HG02852 (cell line): Measurements from ENCODE around the gene CETP.
"Not testable (repeated sequence)": the region's sequence is repeated elsewhere in the genome, so short reads cannot be mapped to it uniquely, and the experiment has no call there.

Experiments
- ATAC-seq: cut with Tn5 transposase; IDR thresholded peaks from one replicate; pipeline ENCODE4 v1.9.1; 2021; ENCODE audit warnings: mild to moderate bottlenecking, moderate library complexity; ENCODE audit not compliant: unreplicated experiment

Gene CETP

DNA sequence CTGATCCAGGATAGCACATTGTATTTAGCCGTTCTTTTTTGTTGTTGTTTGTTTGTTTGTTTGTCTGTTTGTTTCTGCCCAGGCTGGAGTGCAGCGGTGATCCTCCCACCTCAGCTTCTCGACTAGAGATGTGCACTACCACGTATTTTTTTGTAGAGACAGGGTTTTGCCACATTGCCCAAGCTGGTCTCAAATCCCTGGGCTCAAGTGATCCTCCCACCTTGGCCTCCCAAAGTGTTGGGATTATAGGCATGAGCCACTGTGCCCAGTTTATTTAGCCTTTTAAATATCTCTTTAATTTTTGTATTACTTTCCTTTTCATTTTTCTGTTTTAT, 18.4 kb downstream of the CETP start:
- no peak for ATAC-seq

DNA sequence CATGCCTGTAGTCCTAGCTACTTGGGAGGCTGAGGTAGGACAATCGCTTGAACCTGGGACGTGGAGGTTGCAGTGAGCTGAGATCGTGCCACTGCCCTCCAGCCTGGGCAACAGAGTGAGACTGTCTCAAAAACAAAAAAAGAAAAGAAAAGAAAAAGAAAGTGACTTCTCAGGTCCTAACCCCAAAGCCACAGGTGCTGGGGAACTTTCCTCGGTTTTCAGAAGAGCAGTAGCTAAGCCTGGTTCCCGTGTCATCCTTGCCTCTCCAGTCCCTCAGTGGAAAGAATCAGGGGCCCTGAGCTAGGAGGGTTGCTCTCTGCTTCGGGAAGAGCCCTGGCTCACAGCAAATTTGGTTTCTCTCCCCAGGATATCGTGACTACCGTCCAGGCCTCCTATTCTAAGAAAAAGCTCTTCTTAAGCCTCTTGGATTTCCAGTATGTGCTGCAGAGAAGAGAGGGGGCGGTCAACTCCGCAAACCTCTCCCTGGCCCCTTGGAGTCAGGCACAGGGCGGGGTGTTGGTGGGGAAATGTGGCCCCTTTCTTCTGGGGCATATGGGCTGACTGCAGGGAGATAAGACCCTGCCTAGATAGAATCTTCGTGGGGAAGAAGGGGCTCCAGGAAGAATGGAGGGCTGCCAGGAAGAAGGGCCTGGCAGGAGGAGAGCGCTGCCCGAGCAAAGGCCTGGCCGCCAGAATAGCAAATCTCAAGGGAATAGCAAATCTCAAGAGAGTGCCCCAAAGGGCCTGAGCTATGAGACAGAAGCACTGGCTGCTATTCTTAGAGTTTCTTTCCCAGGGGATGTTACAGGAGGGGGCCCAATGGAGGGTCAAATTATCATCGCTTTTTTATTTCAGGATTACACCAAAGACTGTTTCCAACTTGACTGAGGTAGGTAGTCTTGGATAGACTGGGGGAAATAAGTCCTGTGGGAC, 19.3 kb downstream of the CETP start:
- ATAC-seq, result no peak

DNA sequence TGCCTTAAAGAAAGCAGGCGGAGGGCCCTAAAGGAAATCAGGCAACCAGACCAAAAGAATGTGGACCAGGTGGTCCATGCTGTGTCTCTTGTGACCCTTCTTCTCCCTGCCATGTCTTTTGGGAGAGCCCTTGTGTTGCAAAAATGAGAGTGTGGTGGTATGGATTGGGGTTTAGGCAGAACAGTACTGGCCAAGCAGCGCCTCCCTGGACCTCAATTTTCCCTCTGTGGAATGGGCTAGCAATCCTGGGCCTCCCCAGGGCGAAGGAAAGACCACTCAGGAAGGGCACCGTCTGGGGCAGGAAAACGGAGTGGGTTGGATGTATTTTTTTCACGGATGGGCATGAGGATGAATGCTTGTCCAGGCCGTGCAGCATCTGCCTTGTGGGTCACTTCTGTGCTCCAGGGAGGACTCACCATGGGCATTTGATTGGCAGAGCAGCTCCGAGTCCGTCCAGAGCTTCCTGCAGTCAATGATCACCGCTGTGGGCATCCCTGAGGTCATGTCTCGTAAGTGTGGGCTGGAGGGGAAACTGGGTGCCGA, 20.1 kb downstream of the CETP start:
- no peak for ATAC-seq

DNA sequence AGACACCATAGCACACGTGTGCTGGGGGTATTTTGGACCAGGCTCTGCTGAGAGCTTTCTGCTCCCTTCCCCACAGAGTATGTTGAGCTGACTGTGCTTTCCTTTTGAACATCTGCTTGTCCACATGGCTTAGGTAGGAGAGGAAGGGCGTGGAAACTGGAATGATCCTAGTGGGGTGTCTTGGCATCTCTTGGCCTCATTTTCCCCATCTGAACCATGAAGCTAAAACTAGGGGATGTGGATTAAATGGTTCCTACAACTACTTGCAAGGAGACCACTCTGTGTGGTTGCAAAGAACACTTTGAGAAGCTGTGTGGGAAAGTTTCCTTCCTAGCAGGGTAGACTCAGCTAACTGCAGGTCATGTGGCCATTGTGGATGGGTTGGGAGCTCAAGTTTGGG, 20.9 kb downstream of the CETP start:
- ATAC-seq, result no peak

DNA sequence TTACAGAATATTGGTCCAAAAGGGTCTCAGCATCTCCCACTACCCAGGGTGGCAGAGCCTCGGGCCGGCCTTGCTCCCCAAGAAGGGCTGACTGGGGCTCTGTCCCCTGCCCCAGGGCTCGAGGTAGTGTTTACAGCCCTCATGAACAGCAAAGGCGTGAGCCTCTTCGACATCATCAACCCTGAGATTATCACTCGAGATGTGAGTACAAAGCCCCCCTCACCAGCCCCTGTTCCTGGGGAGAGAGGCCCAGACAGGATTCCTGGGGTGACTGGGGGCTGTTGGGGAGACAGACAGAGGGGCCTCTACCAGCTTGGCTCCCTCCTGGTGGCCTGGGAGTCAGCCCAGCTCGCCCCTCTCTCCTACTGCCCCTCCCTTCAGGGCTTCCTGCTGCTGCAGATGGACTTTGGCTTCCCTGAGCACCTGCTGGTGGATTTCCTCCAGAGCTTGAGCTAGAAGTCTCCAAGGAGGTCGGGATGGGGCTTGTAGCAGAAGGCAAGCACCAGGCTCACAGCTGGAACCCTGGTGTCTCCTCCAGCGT, 21.5 kb downstream of the CETP start:
- no peak for ATAC-seq

DNA sequence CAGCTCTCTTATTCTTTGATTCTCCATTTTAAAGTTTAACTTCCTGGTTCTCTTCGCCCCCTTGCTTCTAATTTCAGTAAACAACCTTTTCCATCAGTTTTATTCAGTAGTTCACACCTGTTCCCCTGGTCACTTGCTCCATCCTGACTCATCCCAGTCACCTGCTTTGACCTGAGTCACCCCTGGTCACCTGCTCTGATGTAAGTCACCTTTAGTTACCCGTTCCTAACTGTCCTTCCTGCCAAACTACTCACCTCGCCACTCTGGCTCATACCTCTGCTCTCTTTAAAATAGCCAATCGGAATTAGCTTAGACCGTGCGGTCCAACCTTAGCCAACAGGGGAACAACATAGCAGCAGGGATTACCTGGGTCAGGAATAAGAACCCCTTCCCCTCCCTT, 22.9 kb downstream of the CETP start:
- ATAC-seq, result no peak

DNA sequence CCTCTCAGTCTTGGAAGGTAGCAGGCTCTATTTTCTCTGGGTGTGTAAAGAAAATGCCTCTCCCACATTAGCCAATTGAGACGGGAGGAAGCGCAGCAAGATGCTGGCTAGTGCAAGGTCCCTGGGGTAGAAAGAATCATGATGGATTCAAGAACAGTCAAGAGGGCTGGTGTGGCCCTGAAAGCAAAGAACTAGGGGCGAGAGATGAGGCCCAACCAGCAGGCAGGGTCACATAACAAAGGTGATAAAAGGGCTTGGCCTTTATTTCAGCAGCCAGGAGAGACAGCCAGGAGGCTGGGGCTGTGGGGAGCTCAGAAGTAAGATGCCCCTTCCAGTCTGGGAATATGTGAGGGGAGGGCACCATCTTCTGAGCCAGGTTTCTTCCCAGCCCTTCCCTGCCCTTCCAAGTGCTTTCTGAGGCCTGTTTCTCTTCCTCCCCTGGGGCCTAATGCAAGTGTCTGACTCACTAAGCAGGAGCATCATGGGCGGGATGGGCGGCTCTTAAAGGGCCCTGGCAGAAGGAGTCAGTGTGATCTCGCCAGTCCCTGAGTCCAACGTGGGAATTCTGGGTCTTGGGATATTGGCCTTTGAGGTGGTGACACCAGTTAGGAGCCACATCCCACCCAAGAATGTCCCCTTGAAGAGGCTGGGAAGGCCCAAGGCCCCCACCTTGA, 23.7 kb downstream of the CETP start:
- no peak for ATAC-seq

DNA sequence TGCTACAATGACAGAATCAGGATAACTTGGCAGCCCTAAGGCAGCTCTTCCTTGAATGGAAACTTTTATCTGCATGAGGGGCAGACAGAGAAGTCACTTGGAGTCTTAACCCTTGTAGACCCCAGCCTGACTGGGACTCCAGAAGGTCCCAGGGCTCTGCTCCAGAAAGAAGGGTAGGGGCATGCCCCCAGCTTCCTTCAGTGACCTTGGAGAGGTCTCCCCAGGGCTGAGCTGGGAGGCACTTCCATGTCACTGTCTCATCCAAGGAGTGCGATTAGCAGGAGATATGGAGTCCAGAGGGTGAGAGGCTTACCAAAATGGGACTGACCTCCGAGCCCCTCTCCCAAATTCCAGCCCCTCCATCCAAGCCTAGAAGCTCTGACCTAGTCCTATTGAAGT, 24.2 kb downstream of the CETP start:
- ATAC-seq, result no peak

DNA sequence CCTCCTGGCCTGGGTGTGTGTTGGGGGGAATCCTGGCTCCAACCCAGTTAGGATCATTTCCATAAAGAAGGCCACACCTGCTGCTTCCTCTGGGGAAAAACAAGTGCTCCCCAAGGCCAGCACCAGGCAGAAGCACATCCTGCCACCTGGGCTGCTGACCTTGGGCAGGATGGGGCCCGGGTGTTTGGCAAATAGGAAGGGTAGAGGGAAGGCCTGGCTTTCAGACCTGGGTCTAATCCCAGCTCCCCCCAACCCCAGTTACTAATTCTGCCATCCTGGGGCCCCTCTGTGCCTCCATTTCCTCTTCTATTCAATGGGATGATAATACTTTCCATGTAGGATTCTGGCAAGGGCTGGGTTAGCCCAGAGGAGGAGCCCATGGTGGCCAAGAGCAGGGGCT, 24.6 kb downstream of the CETP start:
- no peak for ATAC-seq

DNA sequence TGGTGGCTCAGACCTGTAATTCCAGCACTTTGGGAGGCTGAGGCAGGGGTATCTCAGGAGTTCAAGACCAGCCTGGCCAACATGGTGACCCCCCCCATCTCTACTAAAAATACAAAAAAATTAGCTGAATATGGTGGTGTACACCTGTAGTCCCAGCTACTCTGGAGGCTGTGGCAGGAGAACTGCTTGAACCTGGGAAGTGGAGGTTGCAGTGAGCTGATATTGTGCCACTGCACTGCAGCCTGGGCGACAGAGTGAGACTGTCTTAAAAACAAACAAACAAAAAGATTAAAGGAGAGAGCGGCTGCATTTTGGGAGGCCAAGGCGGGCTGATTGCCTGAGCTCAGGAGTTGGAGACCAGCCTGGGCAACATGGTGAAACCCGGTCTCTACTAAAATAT, 25.2 kb downstream of the CETP start:
- ATAC-seq, result not testable (repeated sequence)

DNA sequence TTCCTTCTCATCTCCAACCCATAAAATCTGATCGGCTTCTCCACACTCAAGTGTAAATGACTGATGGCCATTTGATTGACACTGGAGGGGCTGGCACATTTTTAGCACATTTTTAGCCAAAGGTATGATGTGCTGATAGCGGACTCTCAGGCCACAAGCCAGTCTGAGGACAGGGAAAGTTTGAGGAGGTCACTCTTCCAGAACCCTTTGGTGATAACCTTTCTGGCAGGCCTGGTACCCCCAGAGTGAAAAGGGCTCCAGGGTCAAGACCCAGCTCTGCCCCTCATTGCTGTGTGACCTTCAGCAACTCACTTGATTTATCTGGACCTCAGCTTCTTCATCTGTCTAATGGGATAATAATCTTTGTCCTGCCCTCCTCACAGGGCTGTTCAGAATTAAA, 25.9 kb downstream of the CETP start:
- ATAC-seq, result no peak

DNA sequence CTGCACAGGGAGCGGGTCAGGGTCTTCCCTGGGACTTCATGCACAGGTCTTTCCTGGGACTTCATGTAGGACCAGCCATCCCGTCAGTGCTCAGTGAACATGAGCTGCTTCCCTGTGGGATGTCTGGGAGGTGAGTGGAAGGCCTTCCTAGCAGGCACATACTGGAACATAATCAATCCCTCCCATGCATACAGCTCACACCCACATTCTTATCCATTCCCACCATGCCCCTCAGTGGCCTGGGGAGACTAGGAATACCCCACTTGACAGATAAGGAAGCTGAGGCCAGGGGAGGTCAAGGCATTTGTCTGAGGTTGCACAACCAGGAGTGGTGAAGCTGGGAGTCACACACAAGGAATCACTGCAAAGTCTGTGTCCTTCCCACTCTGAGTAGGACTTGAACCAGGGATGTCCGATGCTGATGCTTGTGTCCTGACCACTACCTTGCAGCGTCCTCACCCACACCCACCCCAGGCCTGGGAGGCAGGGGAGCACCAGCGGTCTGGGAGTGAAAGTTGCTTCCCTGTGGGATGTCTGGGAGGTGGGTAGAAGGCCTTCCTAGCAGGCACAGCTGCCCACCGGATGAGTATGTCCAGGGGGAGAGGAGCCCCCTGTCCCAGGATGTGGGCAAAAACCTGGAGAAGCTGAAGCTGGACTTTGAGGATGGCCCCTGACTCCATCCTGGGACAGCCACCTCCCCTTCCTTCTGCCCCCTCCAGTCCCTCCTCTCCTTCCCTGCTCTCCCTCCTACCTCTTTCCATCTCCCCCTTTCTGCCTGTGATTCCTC, 26.6 kb downstream of the CETP start:
- ATAC-seq, result no peak

DNA sequence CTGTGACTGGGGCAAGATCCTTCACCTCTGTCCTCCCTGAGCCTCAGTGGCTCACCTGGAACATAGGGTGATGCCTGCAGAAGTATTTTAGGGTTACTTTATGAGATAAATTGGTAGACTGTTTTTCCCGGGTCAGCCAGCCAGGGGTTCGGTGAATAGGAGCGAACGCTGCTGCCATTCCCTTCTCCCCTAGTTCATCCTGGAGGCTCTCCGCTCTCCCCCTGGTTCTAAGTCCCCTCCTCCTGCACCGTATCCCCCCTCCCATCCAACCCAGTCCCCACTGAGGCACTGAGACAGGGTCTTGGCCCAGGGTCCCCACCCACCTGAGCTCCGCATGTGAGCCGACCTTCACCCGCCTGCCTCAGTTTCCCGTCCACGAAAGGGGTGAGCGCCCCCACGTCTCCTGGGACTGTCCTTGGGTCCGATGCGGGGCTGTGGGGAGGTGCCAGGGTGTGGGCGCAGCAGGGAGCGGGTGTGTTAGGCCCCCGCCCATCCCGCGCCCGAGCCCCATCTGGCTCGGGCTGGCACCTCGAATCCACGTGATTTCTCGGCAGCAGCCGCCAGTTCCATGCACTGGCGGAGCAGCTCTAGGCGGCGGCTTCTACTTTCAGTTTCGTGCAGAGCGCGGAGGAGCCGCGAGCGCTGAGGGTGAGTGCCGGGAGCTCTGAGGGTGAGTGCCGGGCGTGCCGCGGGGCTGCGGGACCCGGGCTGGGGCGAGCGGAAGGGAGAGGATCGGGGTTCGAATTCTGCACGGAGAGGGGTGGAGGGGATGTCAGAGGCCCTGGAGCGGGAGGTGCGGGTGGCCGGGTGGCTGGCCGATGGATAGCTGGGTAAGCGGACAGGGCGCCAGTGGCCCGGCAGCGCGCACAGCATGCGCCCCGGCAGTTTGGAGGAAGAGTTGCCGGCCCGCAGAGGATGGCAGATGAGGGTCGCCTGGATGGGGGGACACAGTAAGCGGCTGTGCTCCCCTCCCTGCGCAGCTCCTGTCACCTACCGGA, 27.5 kb downstream of the CETP start, which contains the start of gene NLRC5:
Gene NLRC5 (plus strand): TSS at position 610 of the 998 bp plus-strand sequence. CDS start 31,156 bp downstream, outside the sequence.
- ATAC-seq, result peak; percentile 76

DNA sequence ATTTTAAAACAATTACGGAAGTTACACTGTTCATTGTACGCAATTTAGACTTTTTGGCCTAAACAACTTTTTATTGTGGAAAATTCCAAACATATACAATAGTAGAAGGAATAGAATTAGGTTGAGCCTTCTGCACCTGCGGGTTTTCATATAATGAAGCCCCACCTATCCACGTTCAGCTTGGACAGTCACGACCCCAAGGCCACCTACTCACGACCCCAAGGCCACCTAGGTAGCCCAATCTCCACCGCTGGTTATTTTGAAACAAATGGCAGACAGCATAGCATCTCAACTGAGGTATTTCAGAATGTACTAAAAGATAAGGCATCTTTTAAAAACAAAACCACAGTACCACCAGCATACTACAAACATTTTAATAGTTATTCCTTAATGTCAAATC, 28.2 kb downstream of the CETP start:
- ATAC-seq, result no peak

DNA sequence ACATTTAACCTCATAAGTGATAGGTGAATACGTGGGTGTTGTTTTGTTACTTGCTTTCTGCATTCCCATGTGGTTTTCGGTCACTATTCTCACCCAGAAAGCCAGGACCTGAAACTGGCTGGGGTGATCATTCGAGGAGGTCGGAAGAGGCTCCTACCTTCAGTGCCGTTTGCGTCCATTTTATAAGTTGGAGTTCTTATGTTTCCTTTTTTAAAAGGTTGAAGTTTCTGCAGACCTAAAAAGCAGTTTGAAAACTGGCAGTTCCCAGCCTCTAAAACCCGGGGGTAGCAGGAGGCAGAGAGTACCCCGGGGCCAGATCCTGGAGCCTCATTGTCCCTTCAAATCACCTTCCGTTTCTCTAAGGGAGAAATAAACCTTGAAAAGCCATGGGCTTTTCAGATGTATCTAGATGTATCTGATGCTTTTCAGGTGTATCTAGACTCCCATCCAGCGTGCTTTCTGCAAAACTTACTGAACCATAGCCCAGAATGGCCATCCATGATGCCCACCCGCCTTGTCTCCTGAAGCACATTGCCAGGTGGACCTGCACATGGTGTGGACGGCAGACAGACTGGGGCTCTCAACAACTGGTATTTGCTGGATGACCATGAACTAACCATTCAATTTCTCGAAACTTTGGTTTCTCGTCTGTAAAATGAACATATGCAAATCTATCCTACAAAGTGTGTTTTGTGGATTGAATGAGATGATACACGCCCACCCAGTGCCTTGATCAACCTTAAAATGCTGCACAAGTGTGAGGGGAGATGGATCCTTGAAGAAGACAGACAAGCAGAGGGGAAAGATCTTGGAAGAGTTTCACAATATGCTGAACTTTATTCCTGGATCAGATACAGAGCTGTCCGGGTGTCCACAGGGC, 28.9 kb downstream of the CETP start:
- no peak for ATAC-seq

DNA sequence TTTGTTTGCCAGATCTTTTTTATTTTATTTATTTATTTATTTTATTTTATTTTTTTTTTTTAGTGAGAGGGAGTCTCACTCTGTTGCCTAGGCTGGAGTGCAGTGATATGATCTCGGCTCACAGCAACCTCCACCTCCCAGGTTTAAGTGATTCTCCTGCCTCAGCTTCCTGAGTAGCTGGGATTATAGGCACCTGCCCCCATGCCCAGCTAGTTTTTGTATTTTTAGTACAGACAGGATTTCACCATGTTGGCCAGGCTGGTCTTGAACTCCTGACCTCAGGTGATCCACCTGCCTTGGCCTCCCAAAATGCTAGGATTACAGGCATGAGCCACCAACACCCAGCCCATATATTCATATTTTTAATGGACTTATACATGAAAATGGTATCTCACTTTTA, 30.7 kb downstream of the CETP start:
- ATAC-seq, result not testable (repeated sequence)

DNA sequence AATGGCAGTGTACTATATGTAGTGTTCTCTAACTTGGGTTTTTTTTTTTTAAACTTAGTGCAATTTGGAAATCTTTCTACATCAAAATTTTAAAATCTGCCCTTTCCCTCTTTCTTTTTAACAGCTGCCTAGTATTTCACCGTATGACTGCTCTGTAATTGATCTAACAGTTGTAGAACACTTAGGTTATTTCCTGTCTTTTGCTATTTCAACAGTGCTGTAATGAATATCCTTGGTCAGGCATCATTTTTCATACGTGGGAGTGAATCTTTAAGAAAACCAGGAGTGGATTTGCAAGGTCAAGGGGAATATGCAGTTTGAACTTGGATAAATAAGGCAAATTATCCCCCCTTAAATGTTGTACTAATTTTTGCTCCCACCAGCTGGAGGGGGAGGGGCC, 31.5 kb downstream of the CETP start:
- no peak for ATAC-seq

DNA sequence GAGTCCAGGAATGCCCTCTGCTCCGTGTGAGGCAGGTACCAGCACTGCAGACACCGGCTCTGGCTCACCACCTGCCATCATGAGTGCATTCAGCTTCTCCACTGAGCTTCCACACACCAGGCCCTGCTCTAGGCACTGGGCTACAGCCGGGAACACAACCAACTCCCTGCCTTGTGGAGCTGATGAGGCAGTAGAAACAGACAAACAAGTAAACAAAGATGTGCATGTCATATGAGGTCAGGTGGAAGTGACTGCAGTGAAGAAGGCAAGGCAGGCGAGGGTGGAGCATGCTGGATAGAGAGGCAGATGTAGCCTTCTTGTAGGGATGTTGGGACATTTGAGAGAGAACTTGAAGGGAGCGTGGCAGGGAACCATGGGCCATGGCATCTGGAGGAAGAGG, 32.6 kb downstream of the CETP start:
- ATAC-seq, result no peak
